Measurements from ENCODE around the gene PMEPA1.

PMEPA1 gene

GRCh38 chr20:57603120-57603519 is 106.7 kb downstream of the PMEPA1 start:
- Mint-ChIP-seq H3K4me1 (peaks cover 20% of the 10 kb centered on the region), H3K27ac (peak overlapping the region; percentile 50 to 84), H3K4me3 (no peak overlapping the region), H3K9me3 (no peaks in the 10 kb centered on the region), H3K27me3 (no peaks in the 10 kb centered on the region)
- DNase-seq, result no peak
- no peak for ATAC-seq

GRCh38 chr20:57601737-57602136 is 108.1 kb downstream of the PMEPA1 start:
- H3K9me3 Mint-ChIP-seq, result no peaks in the 10 kb centered on the region
- H3K4me1 Mint-ChIP-seq, result peaks cover 21% of the 10 kb centered on the region
- H3K4me3 Mint-ChIP-seq, result no peak overlapping the region
- no peaks in the 10 kb centered on the region for H3K27me3 Mint-ChIP-seq
- DNase-seq (no peak), ATAC-seq (no peak)
- H3K27ac Mint-ChIP-seq, result peak overlapping the region in 1 of 2 donors; percentile 65

- ATAC-seq, result peak; percentile 6
- H3K27me3 Mint-ChIP-seq, result no peaks in the 10 kb centered on the region
- DNase-seq, result no peak
- H3K4me1 Mint-ChIP-seq, result peaks cover 26% of the 10 kb centered on the region
- H3K27ac Mint-ChIP-seq, result peak overlapping the region in 1 of 2 donors; percentile 10
- no peaks in the 10 kb centered on the region for H3K9me3 Mint-ChIP-seq
- no peak overlapping the region for H3K4me3 Mint-ChIP-seq
These were observed 108.6 kb downstream of the PMEPA1 start for GRCh38 chr20:57601211-57601570.

GRCh38 chr20:57600320-57601210 is 109.2 kb downstream of the PMEPA1 start:
- Mint-ChIP-seq H3K4me3 (no peak overlapping the region), H3K27ac (peak overlapping the region in 1 of 2 donors; percentile 10), H3K9me3 (no peaks in the 10 kb centered on the region), H3K27me3 (no peaks in the 10 kb centered on the region), H3K4me1 (peaks cover 31% of the 10 kb centered on the region)
- ATAC-seq (peak; percentile 83), DNase-seq (peak in 1 of 2 donors; percentile 51)

- Mint-ChIP-seq H3K27me3 (peaks cover 4% of the 10 kb centered on the region), H3K4me1 (peaks cover 19% of the 10 kb centered on the region), H3K27ac (no peak overlapping the region), H3K4me3 (no peak overlapping the region), H3K9me3 (no peaks in the 10 kb centered on the region)
- DNase-seq (no peak), ATAC-seq (no peak)
These were observed 111.3 kb downstream of the PMEPA1 start for GRCh38 chr20:57598491-57598890.

All from stimulated activated naive CD8-positive, alpha-beta T cell treated with anti-CD3 and anti-CD28 coated beads, Interleukin-15, amount 100 ng/mL, for 72 hours (primary cell).